ENCODE data around the gene ERCC4.

DNA sequence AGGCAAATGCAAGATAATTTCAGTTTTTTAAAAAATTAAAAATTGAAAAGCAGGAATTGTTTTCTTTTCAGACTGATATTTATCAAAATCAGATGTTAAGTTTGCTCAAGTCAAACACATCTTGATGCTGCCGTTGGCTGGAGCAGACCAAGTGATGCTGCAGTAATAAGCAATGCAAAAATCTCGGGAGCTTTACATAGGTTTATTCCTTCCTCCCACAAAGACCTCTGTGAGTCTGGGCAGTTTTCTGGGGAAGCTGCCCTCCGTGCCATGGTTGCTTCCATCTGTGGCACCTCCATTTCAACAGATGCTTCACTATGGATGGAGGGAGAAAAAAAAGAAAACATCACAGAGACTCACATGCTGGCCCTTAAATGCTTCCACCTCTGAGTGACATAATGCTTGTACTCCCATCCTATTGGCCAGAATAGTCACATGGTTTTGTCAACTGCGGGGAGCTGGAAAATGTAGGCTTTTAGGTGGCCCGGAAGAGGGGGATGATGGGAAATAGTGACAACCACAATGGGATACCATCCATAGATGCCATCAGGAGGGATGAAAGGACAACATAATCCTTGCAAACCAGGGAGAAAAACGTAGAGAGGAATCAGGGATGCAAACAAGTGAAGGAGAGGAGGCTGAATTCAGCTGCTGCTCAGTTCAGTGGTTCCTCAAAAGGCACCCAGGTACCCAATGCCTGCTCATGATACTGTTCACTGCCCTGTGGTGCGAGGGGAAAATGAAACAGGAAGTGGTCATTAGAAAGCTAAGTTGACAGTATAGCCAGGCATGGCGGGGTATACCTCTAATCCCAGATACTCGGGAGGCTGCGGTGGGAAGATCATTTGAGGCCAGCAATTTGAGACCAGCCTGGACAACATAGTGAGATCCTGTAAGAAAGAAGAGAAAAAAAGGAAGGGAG, 13.5 kb upstream of the ERCC4 start:
- TF ChIP-seq POLR2A (IDR thresholded peaks at IDR 0.05; ENCODE audit: low read depth, low read length) (no peak), POLR2AphosphoS5 (IDR thresholded peaks at IDR 0.05; ENCODE audit: low read depth, low read length) (no peak), PAX5 (IDR thresholded peaks at IDR 0.05; ENCODE audit: insufficient read depth, low read length, severe bottlenecking) (no peak)

All from GM12891 (cell line).